HG03280 (cell line): ENCODE results near the gene GIMD1.
A peak's percentile ranks its signal among the peaks of the same experiment; 100 is the strongest.
"Not testable (repeated sequence)": the region's sequence is repeated elsewhere in the genome, so short reads cannot be mapped to it uniquely, and the experiment has no call there.

Experiments
- ATAC-seq: cut with Tn5 transposase; IDR thresholded peaks from one replicate; pipeline ENCODE4 v1.9.1; 2021; ENCODE audit warnings: mild to moderate bottlenecking, moderate library complexity; ENCODE audit not compliant: unreplicated experiment

The GIMD1 gene

GRCh38 chr4:106368678-106369077, at the start of gene GIMD1:
Gene GIMD1 (minus strand): TSS chr4:106368778. CDS start chr4:106367435, 1,343 bp downstream.
- ATAC-seq = no peak

- ATAC-seq = no peak
These were observed 45.8 kb upstream of the GIMD1 start for GRCh38 chr4:106414366-106414765.

DNA sequence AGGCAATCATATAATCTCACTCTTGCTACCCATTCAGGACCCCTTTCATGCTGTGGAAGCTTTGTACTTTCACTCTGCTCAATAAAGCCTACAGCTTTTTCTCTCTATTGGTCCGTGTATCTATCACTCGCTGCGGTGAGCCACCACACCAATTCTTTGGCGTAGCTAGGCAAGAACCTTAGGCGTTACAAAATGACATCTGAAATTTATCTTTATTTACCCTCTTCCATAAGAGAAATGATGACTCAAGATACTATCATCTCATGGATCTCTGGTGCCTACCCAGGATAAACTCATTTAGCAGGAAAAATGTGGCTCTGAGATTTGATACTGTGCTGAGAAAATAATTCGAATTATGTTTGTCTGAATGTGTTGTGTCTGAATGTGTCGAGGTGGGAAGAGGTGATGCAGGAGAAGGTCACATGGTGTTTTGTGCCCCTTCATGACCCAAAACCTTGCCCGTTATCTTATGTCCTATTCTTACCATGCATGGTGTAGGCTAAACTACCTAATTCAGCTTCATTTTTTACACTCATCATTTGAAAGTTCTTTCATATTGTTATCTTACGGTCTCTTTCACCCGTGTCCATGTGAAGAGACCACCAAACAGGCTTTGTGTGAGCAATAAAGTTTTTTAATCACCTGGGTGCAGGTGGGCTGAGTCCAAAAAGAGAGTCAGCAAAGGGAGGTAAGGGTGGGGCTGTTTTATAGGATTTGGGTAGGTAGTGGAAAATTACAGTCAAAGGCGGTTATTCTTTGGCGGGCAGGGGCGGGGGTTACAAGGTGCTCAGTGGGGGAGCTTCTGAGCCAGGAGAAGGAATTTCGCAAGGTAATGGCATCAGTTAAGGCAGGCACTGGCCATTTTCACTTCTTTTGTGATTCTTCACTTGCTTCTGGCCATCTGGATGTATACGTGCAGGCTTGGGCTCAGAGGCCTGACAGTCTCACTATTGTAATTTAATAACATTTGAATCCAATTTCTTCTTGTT, 41.6 kb upstream of the GIMD1 start:
- no peak for ATAC-seq

- ATAC-seq = not testable (repeated sequence)
These were observed 39.4 kb upstream of the GIMD1 start for GRCh38 chr4:106408004-106408403.

- no peak for ATAC-seq
These were observed 32.6 kb upstream of the GIMD1 start for GRCh38 chr4:106401157-106401556.

DNA sequence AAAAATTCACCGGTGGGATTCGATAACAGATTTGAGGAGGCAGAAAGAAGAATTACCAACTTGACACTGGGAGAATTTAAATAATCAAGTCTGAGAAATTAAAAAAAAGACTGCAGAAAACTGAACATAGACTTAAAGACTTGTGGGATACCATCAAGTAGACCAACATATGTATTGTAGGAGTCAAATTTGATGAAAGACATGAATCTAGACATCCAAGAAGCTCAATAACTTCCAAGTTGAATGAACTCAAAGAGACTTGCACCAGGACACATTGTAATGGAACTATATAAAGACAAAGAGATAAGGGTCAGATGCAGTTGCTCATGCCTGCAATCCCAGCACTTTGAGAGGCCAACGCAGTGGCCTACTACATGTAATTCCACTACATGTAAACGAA, 30.3 kb upstream of the GIMD1 start:
- not testable (repeated sequence) for ATAC-seq

GRCh38 chr4:106395582-106395981, 27.0 kb upstream of the GIMD1 start:
- no peak for ATAC-seq

DNA sequence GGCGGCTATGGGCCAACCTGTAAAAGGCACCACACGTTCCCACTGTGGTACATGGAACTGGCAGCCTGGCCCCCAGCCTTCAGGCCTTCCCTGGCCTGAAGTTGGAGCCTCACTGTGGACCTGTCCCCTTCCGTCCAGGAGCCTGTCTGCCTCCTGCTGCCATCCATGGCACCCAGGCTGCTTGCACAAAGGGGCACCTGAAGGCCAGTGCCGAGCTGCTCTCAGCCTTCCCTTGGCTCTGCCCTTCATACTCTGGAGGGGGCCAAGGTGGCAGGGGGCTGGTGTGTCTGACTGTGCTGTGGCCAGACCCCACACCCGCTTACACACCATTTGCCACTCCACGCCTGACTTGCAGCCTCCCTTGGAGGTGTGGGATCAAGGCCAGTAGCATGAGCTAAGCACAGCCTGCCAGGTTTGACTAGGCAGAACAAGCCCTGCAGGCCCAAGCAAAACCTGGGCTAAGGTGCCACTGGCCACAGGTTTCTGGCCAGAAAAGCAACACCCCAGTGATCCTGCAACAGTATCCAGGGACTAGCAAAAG, 17.3 kb upstream of the GIMD1 start:
- ATAC-seq = no peak

DNA sequence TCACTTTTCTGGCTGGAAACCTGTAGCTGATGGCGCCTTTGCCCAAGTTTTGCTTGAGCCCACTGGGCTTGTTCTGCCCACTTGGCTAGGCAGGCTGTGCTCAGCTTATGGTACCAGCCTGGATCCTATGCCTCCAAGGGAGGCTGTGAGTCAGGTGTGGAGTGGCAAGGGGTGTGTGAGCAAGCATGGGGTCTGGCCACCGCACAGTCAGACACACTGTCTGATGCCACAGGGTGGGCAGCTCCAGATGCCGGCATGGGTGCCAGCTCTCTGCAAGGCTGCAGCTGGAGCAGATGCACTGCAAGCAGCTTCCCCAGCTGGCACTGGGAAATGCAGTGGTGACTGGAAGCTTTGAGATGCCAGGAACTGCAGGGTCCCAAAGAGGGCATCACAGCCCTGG, 16.3 kb upstream of the GIMD1 start:
- no peak for ATAC-seq

DNA sequence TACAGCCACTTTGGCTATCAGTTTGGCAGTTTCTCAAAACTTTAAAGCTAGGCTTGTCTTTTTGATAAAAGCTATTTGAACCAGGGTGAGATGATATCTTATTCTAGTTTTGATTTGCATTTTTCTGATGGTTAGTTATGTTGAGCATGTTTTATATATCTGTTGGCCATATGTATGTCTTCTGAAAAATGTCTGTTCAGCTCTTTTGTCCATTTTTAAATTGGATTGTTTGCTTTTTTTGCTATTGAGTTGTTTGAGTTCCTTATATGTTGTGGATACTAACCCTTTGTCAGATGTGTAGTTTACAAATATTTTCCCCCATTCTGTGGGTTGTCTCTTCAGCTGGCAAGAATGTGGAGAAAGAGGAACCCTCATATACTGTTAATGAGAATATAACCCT, 11.6 kb upstream of the GIMD1 start:
- ATAC-seq = no peak

GRCh38 chr4:106373026-106373425, 4.4 kb upstream of the GIMD1 start:
- ATAC-seq = no peak

DNA sequence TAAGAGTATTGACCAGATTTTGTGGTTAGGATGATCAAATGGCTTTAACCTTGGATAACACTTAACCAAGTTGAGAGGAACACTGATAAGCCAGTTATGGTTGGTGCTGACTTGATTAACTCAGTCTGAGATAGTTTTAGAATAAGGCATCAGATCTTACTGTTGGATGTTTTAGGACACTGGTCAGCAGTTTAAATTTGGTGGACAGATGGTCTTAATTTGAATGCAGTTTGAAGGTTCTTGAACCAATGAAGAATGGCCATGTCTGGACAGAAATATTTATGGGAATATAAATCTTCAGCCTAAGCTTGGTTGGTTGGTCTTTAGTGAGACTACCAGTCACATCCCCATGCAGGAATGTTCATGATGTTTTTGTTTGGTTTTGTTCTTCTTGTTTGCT, 2.6 kb upstream of the GIMD1 start:
- ATAC-seq = no peak

- ATAC-seq = no peak
These were observed 1.6 kb upstream of the GIMD1 start for GRCh38 chr4:106370214-106370613.

GRCh38 chr4:106369456-106370060, 980 bp upstream of the GIMD1 start:
- peak; percentile 63 for ATAC-seq

- no peak for ATAC-seq
These were observed 1.5 kb downstream of the GIMD1 start for GRCh38 chr4:106367072-106367471.

GRCh38 chr4:106366026-106366425, 2.6 kb downstream of the GIMD1 start:
- ATAC-seq = no peak

DNA sequence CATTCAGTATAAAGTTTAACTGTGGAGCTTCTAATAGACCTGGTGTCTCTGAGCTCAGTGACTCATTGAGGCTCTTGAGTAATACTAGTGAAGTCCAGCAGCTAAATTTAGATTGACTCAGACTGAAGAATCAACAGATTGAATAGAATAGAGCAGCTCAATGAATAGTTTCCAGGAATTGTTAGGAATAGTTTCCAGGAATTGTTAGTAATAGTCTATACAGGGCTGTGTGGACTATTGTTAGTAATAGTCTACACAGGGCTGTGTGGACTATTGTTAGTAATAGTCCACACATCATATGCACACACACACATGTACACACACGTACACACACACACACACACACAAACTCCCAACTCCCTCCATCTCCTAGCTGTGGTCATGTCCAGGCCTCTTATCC, 3.0 kb downstream of the GIMD1 start:
- ATAC-seq = no peak

- ATAC-seq = no peak
These were observed 4.3 kb downstream of the GIMD1 start for GRCh38 chr4:106364282-106364681.

- ATAC-seq = no peak
These were observed 6.3 kb downstream of the GIMD1 start for GRCh38 chr4:106362086-106362825.

DNA sequence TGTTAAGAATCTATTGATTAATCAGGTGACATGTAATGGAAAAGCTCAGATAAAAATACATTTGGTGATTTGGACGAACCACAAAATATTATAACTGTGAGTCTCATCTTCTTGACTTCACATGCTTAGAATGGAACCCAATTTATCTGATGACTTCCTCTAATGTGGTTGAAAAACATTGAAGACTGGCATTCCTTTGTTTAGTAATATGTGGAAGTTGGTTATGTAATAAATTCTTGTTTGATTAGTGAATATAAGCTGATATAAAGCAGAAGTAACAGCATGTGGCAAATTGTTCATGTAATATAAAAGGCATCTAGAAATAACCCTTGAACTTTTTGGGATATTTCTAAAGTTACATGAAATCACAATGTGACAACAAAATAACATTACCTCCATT, 9.7 kb downstream of the GIMD1 start:
- no peak for ATAC-seq

- ATAC-seq = no peak
These were observed 13.4 kb downstream of the GIMD1 start for GRCh38 chr4:106355193-106355592.
